Right lobe of liver (tissue), 6 donors: Measurements from ENCODE around the gene REPS2. TPM values are rescaled to one million over a fixed set of nuclear protein-coding genes. Genes with fewer than 3 reads are reported as not detected.

Experiments used
- ATAC-seq, 4 donors: fragments of 200-7000 bp; cut with Tn5 transposase; one replicate each; pipeline ENCODE4 v1.9.1; 2020; ENCODE audit warnings: mild to moderate bottlenecking in 4 of 4, moderate library complexity in 4 of 4
- DNase-seq, 3 donors: peaks; one replicate each; pipeline ENCODE4 v3.0.0-alpha.2; 2020
- H3K27ac ChIP-seq, 3 donors: fragments of 200-600 bp; one replicate each; pipeline ENCODE4 v1.8.0; 2022
- H3K27me3 ChIP-seq, 2 donors: fragments of 200-600 bp; one replicate each; pipeline ENCODE4 v1.8.0; 2022
- H3K36me3 ChIP-seq, 4 donors: fragments of 200-600 bp; sonication (generic) in 1 of 4; one replicate each; pipeline versions ENCODE4 v1.5.1 to v1.8.0; 2017 to 2022; ENCODE audit warnings: control low read depth in 1 of 4
- H3K4me1 ChIP-seq, 4 donors: fragments of 200-600 bp; sonication (generic) in 1 of 4; one replicate each; pipeline versions ENCODE4 v1.5.1 to v1.8.0; 2017 to 2022; ENCODE audit warnings: control low read depth in 1 of 4
- H3K4me3 ChIP-seq, 3 donors: fragments of 200-600 bp; one replicate each; pipeline ENCODE4 v1.8.0; 2022
- H3K9me3 ChIP-seq, 4 donors: fragments of 200-600 bp; sonication (generic) in 1 of 4; one replicate each; pipeline versions ENCODE4 v1.5.1 to v1.8.0; 2017 to 2022; ENCODE audit warnings: control low read depth in 1 of 4
- POLR2A ChIP-seq: fragments of 450-650 bp; IDR thresholded peaks from one replicate; pipeline ENCODE4 v1.6.1; 2017; ENCODE audit warnings: antibody characterized with exemption, mild to moderate bottlenecking
- WGBS: methylation state at CpG from one replicate; pipeline ENCODE4 v1.1.6; 2018; ENCODE audit warnings: low coverage, low lambda C conversion rate; ENCODE audit not compliant: insufficient coverage; ENCODE audit errors: missing lambda C conversion rate; 5-methylcytosine and 5-hydroxymethylcytosine counted together
- intact Hi-C, 2 donors: fragments of 100-400 bp; cut with DNase I; formaldehyde crosslinking; loops; one replicate each; pipeline versions ENCODE4 v1.11.2 to v1.14.1; 2022
- total RNA-seq, 6 experiments: library from RNA; depleted of rRNA in 2 of 6; stranded (reverse); fragments of >200 nt in 2 of 6; fragmentation: NEBNext Ultra II Directional in 3 of 6; extraction: Animal tissue kit (Norgen Biotek cat#: 25700) in 3 of 6; gene quantifications; one replicate each; pipeline versions ENCODE4 v1.1.0 to v1.2.4, GENCODE V29; 2016 to 2023
- TF ChIP-seq, protein P1 (sequence below), 4 donors: fragments of 200-600 bp in 3 of 4; fragments of 450-650 bp in 1 of 4; IDR thresholded peaks; one replicate each; pipeline versions ENCODE4 v1.5.1 to v1.8.0; 2016 to 2022; ENCODE audit warnings: antibody characterized with exemption in 4 of 4, mild to moderate bottlenecking in 2 of 4
- donor health status: DM: no; HTN: yes; CAD: no.
- donor health status: DM: no; HTN: no; CAD: no.
- donor health status: DM: no; HTN: no; CAD: no.
- donor health status: DM: no; HTN: yes; CAD: no.
- donor health status: DM: no; HTN: yes; CAD: no.

REPS2 gene
- total RNA-seq, 6 experiments from 2014 or later: 6.0 to 16.7 (median 13.1) TPM

GRCh38 chrX:17164941-17165340 is 218.5 kb downstream of the REPS2 start:
- 57% methylated on average over 1 of the region's 1 CpG for WGBS
- Histone ChIP-seq H3K4me3 (no peak overlapping the region), H3K36me3 (no peaks in the 10 kb centered on the region), H3K9me3 (peaks cover 0 to 18% (median 0%) of the 10 kb centered on the region in 4 donors), H3K4me1 (no peaks in the 10 kb centered on the region), H3K27ac (no peak overlapping the region), H3K27me3 (no peaks in the 10 kb centered on the region)
- ATAC-seq (no peak), DNase-seq (no peak)
- intact Hi-C loops: no loop called here
- TF ChIP-seq, protein P1, sequence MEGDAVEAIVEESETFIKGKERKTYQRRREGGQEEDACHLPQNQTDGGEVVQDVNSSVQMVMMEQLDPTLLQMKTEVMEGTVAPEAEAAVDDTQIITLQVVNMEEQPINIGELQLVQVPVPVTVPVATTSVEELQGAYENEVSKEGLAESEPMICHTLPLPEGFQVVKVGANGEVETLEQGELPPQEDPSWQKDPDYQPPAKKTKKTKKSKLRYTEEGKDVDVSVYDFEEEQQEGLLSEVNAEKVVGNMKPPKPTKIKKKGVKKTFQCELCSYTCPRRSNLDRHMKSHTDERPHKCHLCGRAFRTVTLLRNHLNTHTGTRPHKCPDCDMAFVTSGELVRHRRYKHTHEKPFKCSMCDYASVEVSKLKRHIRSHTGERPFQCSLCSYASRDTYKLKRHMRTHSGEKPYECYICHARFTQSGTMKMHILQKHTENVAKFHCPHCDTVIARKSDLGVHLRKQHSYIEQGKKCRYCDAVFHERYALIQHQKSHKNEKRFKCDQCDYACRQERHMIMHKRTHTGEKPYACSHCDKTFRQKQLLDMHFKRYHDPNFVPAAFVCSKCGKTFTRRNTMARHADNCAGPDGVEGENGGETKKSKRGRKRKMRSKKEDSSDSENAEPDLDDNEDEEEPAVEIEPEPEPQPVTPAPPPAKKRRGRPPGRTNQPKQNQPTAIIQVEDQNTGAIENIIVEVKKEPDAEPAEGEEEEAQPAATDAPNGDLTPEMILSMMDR (IDR thresholded peaks at IDR 0.05): no peak
- TF ChIP-seq POLR2A: no peak

DNA sequence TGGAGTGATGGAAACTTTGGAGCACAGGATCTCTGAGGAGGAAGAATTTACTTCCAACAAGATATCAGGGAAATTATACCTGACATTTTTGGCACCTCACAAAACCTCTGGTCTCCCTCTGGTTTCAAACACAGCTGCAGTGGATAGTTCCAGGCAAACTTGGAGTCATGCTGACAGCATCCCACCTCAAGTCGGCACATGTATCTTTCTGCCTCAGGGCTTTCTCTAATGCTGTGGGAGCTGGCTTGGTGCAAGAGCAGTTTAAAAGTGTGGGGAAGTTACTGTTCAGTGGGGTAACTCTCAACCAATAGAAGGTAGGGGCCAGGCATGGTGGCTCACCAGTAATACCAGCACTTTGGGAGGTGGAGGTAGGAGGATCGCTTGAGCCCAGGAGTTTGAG is 221.5 kb downstream of the REPS2 start:
- no peaks in the 10 kb centered on the region for H3K27me3 ChIP-seq
- no peaks in the 10 kb centered on the region for H3K36me3 ChIP-seq
- no peak overlapping the region for H3K4me3 ChIP-seq
- H3K4me1 ChIP-seq: no peaks in the 10 kb centered on the region
- TF ChIP-seq, protein P1 (IDR thresholded peaks at IDR 0.05): no peak
- TF ChIP-seq POLR2A: no peak
- peaks cover 0 to 13% (median 0%) of the 10 kb centered on the region in 4 donors for H3K9me3 ChIP-seq
- DNase-seq (no peak), ATAC-seq (no peak)
- intact Hi-C loops: no loop called here
- 88% methylated on average over 2 of the region's 2 CpGs for WGBS
- no peak overlapping the region for H3K27ac ChIP-seq

- no peak for ATAC-seq
- Histone ChIP-seq H3K27me3 (no peaks in the 10 kb centered on the region), H3K9me3 (no peaks in the 10 kb centered on the region), H3K36me3 (no peaks in the 10 kb centered on the region), H3K4me3 (no peak overlapping the region), H3K27ac (no peak overlapping the region), H3K4me1 (no peaks in the 10 kb centered on the region)
- WGBS: 100% methylated on average over 1 of the region's 2 CpGs
- no peak for DNase-seq
- TF ChIP-seq POLR2A: no peak
- TF ChIP-seq, protein P1 (IDR thresholded peaks at IDR 0.05): no peak
- intact Hi-C loops: no loop called here
These were observed 224.5 kb downstream of the REPS2 start for GRCh38 chrX:17170973-17171372.

DNA sequence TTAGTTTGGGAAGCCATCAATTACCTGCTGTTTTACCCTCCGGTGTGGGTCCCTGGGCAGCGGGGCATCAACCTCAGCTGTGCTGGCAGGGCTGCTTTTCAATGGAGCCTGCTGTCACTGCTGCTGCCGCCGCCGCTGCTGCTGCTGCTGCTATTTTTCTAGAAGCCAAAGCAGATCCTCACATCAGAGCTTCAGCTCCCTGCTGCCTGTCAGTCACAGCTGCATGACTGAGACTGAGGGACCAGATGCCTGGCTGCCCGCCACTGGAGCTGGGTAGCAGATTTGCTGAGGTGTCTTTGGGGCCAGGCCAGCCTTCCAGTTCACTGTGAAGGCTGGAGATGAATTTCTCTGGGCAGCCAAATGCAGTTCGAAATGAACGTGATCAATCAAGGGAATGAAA is 228.2 kb downstream of the REPS2 start:
- no peak overlapping the region for H3K4me3 ChIP-seq
- no peak overlapping the region for H3K27ac ChIP-seq
- TF ChIP-seq POLR2A: no peak
- TF ChIP-seq, protein P1 (IDR thresholded peaks at IDR 0.05): no peak
- no peaks in the 10 kb centered on the region for H3K36me3 ChIP-seq
- H3K9me3 ChIP-seq: no peaks in the 10 kb centered on the region
- H3K27me3 ChIP-seq: no peaks in the 10 kb centered on the region
- H3K4me1 ChIP-seq: no peaks in the 10 kb centered on the region
- intact Hi-C loops: no loop called here
- no peak for DNase-seq
- 91% methylated on average over 4 of the region's 8 CpGs for WGBS
- ATAC-seq: peak in 2 of 4 donors; percentile 36 to 45

DNA sequence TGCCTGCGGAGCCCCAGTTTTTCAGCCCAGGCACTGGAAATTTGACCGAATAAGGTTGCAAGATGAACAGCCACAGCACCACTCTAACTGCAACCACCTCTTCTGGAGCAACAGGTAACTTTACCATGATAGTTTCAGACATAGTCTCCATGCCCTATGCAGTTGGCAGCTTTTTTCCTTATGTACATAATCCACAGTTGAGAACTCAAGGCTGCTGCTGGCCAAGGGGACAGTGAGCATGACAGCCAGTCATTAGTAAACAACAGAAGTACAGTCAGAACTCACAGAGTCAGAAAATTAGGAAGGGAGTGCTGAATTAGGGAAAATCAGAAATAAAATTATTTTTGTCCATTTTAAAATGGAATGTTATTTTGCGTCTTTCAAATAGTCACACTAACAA is 235.9 kb downstream of the REPS2 start:
- 90% methylated on average over 2 of the region's 3 CpGs for WGBS
- intact Hi-C loops: no loop called here
- peak; percentile 62 to 79 (median 65) for ATAC-seq

More for the DNA sequence above, 235.9 kb downstream of the REPS2 start:
- Histone ChIP-seq H3K27ac (no peak overlapping the region), H3K36me3 (no peaks in the 10 kb centered on the region), H3K4me3 (no peak overlapping the region), H3K9me3 (no peaks in the 10 kb centered on the region), H3K4me1 (no peaks in the 10 kb centered on the region), H3K27me3 (no peaks in the 10 kb centered on the region)
- TF ChIP-seq POLR2A: no peak
- TF ChIP-seq, protein P1 (IDR thresholded peaks at IDR 0.05): no peak
- DNase-seq: no peak
